GM06990 (cell line): Measurements from ENCODE around the gene GRHPR.
A peak's percentile ranks its signal among the peaks of the same experiment; 100 is the strongest.

Experiments
- DNase-seq: peaks from one replicate; pipeline ENCODE4 v3.0.0-alpha.2; 2011; ENCODE audit not compliant: insufficient read length; ENCODE audit errors: extremely low read depth
- H3K27me3 ChIP-seq: replicated peaks from 2 replicates; pipeline ENCODE4 v1.6.0; 2011; ENCODE audit warnings: low read length; ENCODE audit not compliant: control insufficient read depth, insufficient read depth
- H3K36me3 ChIP-seq: 2 replicates; pipeline ENCODE4 v1.5.1; 2011; ENCODE audit warnings: low read length; ENCODE audit not compliant: control insufficient read depth, insufficient read depth
- H3K4me3 ChIP-seq: replicated peaks from 2 replicates; pipeline ENCODE4 v1.5.1; 2011; ENCODE audit warnings: low read depth, mild to moderate bottlenecking, control low read depth, low read length
- TF ChIP-seq, protein P1 (sequence below): IDR thresholded peaks from 2 replicates; pipeline ENCODE4 v1.5.1; 2011; ENCODE audit warnings: low read length, control low read depth, mild to moderate bottlenecking, inconsistent platforms; ENCODE audit not compliant: insufficient read depth, poor library complexity, severe bottlenecking

The GRHPR gene

DNA sequence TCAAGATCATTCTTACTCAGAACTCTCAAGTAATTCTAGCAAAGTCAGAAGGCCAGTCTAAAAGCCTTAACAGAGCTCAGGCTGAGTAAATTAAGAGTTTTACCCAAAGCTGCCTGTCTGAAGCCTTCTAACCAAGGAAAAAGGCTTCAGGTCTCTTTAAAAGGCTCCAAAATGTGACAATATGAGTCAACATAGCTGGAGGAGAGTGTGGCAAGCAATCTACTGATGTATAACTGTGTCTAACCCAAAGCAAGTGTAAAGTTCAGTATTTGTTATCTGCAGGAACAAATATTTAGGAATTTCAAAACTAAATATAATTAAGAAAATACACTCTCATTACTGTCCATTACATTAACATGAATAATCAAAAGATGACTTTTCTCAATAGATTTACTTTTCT lies 31.7 kb downstream of the GRHPR start:
- peaks cover 2% of the 10 kb centered on the region; the same call in 1 of the 2 replicates for H3K36me3 ChIP-seq
- no peak overlapping the region for H3K4me3 ChIP-seq
- TF ChIP-seq, protein P1, sequence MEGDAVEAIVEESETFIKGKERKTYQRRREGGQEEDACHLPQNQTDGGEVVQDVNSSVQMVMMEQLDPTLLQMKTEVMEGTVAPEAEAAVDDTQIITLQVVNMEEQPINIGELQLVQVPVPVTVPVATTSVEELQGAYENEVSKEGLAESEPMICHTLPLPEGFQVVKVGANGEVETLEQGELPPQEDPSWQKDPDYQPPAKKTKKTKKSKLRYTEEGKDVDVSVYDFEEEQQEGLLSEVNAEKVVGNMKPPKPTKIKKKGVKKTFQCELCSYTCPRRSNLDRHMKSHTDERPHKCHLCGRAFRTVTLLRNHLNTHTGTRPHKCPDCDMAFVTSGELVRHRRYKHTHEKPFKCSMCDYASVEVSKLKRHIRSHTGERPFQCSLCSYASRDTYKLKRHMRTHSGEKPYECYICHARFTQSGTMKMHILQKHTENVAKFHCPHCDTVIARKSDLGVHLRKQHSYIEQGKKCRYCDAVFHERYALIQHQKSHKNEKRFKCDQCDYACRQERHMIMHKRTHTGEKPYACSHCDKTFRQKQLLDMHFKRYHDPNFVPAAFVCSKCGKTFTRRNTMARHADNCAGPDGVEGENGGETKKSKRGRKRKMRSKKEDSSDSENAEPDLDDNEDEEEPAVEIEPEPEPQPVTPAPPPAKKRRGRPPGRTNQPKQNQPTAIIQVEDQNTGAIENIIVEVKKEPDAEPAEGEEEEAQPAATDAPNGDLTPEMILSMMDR, result no peak
- no peak for DNase-seq
- no peaks in the 10 kb centered on the region for H3K27me3 ChIP-seq

DNA sequence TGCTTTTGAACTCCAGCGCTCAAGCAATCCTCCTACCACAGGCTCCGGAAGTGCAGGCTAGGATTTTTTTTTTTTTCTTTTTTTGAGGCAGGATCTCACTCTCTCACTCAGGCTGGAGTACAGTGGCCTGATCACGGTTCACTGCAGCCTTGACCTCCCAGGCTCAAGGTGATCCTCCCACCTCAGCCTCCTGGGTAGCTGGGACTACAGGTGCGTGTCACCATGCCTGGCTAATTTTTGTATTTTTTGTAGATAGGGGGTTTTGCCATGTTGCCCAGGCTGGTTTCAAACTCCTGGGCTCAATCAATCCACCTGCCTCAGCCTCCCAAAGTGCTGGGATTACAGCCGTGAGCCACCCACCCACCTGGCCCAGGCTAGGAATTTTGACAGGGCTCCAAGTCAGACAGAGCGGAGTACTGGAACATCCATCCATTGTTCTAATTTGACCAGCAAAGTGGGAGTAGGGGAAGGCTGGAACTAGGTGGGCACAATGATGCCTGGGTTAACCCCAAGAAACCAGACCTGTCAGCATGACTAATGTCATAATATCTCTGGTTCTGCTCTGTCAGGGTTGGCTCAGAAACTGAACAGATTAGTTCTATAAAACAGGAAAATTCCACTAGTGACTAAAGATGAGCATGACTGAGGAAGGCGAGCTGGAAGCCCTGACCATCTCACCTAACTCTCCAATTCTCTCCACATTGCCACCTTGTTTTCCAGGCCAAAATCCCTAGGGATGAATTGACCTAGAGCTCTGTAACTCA lies 33.6 kb downstream of the GRHPR start:
- Histone ChIP-seq H3K36me3 (no peaks in the 10 kb centered on the region; the same call in 1 of the 2 replicates), H3K4me3 (no peak overlapping the region), H3K27me3 (no peaks in the 10 kb centered on the region)
- TF ChIP-seq, protein P1, result no peak
- no peak for DNase-seq

DNA sequence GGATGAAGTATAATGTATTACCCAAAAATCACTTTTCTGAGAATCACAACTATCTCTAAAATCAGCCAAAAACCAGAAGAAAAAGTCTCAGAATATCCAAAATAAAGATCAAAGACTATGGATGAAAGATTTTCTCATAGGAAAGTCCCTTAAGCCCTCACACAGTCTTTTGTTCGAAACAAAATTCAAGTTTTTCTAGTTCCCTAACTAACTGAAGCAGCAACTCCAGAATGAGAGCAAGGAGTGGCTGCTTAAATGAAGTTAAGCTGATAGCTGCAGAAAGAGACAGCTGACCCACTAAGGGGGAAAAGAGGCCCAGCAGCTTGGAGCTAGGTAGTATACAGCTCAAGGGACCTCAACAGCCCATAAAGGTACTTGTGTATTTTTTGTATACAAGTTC lies 34.3 kb downstream of the GRHPR start:
- Histone ChIP-seq H3K36me3 (no peaks in the 10 kb centered on the region; the same call in 1 of the 2 replicates), H3K4me3 (no peak overlapping the region), H3K27me3 (no peaks in the 10 kb centered on the region)
- TF ChIP-seq, protein P1, result no peak
- DNase-seq, result no peak

DNA sequence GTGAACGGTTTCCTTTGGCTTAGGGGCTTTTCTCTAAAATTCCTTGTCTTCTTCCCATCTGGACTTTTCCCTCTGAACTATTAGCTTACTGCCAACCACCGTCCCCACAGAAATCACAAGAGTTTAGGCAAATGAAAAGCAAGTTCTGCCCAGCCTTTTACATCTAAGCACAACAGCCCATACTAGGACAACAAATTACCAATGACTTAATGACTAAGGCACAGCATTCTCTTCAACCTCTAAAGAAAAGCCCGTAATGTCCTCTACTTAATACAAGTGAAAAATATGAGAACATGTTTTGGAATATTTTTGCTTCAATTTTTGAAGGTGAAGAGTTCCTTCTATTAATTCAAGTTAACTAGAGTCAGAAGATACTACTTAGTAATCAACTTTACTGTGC lies 41.5 kb downstream of the GRHPR start:
- TF ChIP-seq, protein P1, result no peak
- H3K36me3 ChIP-seq, result no peaks in the 10 kb centered on the region; the same call in 1 of the 2 replicates
- H3K4me3 ChIP-seq, result peak overlapping the region; percentile 98
- no peaks in the 10 kb centered on the region for H3K27me3 ChIP-seq
- DNase-seq, result no peak

DNA sequence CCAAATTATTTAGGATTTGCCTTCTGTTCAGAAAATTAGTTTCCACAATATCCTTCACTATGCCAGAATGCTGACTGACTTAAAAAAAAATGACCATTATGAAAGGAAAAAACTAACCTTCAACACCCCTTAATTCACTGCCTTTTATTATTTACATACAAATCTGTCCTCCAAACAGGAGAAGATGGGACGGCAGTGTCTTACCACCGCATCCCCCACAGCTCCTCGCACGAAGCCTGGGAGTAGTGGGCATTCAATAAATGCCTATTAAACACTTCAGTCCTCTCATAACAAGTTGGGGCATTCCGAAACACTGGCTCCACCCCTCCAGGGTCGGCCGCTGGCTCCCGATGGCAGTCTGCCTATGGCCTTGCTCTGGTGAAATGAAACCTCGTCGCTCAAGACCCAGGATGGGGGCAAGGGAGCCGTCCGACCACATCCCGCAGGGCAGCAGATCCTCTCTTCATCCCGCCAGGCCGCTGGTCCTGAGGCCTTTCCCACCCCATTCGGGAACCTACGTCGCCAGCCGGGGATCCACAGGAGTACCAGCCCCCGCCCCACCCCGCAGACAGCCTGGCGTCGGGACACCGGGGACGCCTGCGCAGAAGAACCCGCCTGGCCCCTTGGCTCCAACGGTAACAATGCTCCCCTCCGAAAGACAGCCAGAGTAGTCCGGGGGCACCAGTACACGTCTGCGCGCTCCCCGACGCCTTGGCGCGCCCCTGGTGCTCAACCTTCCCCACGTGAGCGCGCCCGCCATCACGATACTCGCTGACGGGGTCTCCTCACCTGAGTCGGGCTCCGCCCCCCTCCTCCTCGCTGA lies 42.1 kb downstream of the GRHPR start:
- TF ChIP-seq, protein P1, result no peak
- Histone ChIP-seq H3K27me3 (no peaks in the 10 kb centered on the region), H3K36me3 (no peaks in the 10 kb centered on the region; the same call in 1 of the 2 replicates), H3K4me3 (peak overlapping the region; percentile 98)
- DNase-seq, result no peak
